Natural killer cell (primary cell): ENCODE measurements around the gene KCNMB2. TPM values are rescaled to one million over a fixed set of nuclear protein-coding genes. Genes with fewer than 3 reads are reported as not detected.

Source experiments
- ATAC-seq, 3 donors: fragments of 150-1000 bp in 2 of 3; fragments of 200-7000 bp in 1 of 3; cut with Tn5 transposase; 1 replicate in 1 of 3; 2 replicates in 2 of 3; pipeline ENCODE4 v1.10.0; 2021; ENCODE audit warnings: mild to moderate bottlenecking in 2 of 3, moderate library complexity in 2 of 3
- DNase-seq, 2 donors: peaks; one replicate each; pipeline versions ENCODE4 v3.0.0 to v3.0.0-alpha.2; 2013 to 2021; ENCODE audit warnings: mixed read lengths in 1 of 2
- H3K27ac ChIP-seq: one replicate; pipeline ENCODE4 v1.5.1; 2013; ENCODE audit warnings: mild to moderate bottlenecking, low read length
- H3K27me3 ChIP-seq: one replicate; pipeline ENCODE4 v1.6.1; 2013; ENCODE audit warnings: low read length; ENCODE audit not compliant: control insufficient read depth, insufficient read depth
- H3K36me3 ChIP-seq: one replicate; pipeline ENCODE4 v1.6.1; 2013; ENCODE audit warnings: low read length; ENCODE audit not compliant: control insufficient read depth, insufficient read depth
- H3K4me1 ChIP-seq: one replicate; pipeline ENCODE4 v1.6.1; 2013; ENCODE audit warnings: low read length; ENCODE audit not compliant: control insufficient read depth, insufficient read depth
- H3K4me3 ChIP-seq: one replicate; pipeline ENCODE4 v1.5.1; 2013; ENCODE audit warnings: low read length
- H3K9me3 ChIP-seq: one replicate; pipeline ENCODE4 v1.6.1; 2013; ENCODE audit warnings: low read length; ENCODE audit not compliant: control insufficient read depth, insufficient read depth
- H3K27ac Mint-ChIP-seq, 2 donors: one replicate each; pipeline ENCODE4 v1.8.0; 2022; ENCODE audit warnings: mild to moderate bottlenecking in 2 of 2, mixed read lengths in 2 of 2, moderate library complexity in 1 of 2
- H3K27me3 Mint-ChIP-seq, 2 donors: one replicate each; pipeline ENCODE4 v1.8.0; 2022; ENCODE audit warnings: low read depth in 2 of 2, mixed read lengths in 2 of 2
- H3K36me3 Mint-ChIP-seq: one replicate; pipeline ENCODE4 v1.8.0; 2022; ENCODE audit warnings: mixed read lengths
- H3K4me1 Mint-ChIP-seq, 2 donors: one replicate each; pipeline ENCODE4 v1.8.0; 2022; ENCODE audit warnings: mixed read lengths in 2 of 2
- H3K4me3 Mint-ChIP-seq: one replicate; pipeline ENCODE4 v1.8.0; 2022; ENCODE audit warnings: mild to moderate bottlenecking, moderate library complexity, mixed read lengths
- H3K9me3 Mint-ChIP-seq, 2 donors: one replicate each; pipeline ENCODE4 v1.8.0; 2022; ENCODE audit warnings: mixed read lengths in 2 of 2
- CTCF ChIP-seq: fragments of 200-600 bp; IDR thresholded peaks from one replicate; pipeline ENCODE4 v1.8.0; 2022; ENCODE audit warnings: antibody characterized with exemption
- WGBS: methylation state at CpG from one replicate; pipeline ENCODE4 v1.1.7; 2013; ENCODE audit warnings: missing lambda C conversion rate; ENCODE audit not compliant: insufficient coverage; 5-methylcytosine and 5-hydroxymethylcytosine counted together
- intact Hi-C: fragments of 100-400 bp; cut with micrococcal nuclease; formaldehyde crosslinking; loops from one replicate; pipeline ENCODE4 v1.14.2; 2022
- total RNA-seq, 4 donors: library from RNA; stranded (reverse); fragments of 120-200 nt in 1 of 4; gene quantifications; one replicate each; pipeline versions ENCODE4 v1.2.3 to v1.2.4, GENCODE V29; 2013 to 2022

KCNMB2 gene
- total RNA-seq, 3 donors from 2014 or later (not counting 1 experiment from before 2014, with no cell fraction given), result not detected

- WGBS, result 98% methylated on average over 5 of the region's 5 CpGs
- Mint-ChIP-seq H3K27ac (no peak overlapping the region), H3K4me3 (no peak overlapping the region), H3K27me3 (no peaks in the 10 kb centered on the region), H3K9me3 (peaks cover 4 to 7% of the 10 kb centered on the region in 2 donors), H3K36me3 (no peaks in the 10 kb centered on the region), H3K4me1 (no peaks in the 10 kb centered on the region)
- Histone ChIP-seq H3K36me3 (no peaks in the 10 kb centered on the region), H3K4me1 (no peaks in the 10 kb centered on the region), H3K9me3 (no peaks in the 10 kb centered on the region), H3K27me3 (no peaks in the 10 kb centered on the region), H3K4me3 (no peak overlapping the region), H3K27ac (no peak overlapping the region)
- intact Hi-C loops, result no loop called here
- TF ChIP-seq CTCF, result no peak
- ATAC-seq (no peak), DNase-seq (no peak)
Measured at GRCh38 chr3:178712247-178712646, 176.0 kb downstream of the KCNMB2 start.

DNA sequence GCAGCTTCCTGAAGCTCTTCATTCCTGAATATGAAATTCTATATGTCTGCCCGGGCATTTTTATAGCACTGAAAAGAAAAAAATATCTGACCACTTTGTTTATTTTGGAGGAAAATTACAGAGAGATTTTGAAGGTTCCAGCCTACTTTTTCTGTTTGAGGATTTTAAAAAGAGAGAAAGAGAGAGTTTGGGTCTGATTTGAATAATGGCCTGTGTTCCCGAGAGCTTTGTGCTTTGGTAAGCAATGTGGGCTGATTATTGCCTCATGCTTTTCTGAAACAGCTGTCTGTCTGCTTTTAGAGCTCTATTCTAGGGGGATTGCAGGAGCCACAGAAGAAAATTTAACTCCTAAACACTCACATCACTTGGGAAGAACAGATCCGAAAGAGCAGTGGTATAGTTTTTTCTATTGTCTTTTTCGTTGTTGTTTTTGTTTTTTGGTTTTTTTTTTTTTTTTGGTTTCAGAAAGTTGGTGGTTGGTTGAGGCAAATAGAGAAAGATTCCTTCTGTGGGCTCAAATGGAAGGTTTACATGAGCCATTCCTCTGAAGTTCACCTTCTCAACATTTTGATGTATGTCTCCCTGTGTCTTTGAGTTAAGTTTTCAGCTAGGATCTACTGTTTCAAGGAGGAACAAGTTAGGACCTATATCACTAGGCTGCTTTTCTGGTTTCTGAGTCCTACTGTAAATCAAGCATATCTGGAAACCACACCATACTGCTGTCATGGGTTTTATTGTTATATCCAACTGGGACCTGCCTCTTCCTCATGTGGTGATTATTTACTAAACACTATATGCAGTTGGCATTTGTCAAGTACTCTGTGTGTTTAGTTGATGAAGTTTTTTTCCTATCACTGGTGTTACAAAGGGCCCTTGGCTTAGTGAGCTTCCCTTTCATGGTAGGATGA lies 178.9 kb downstream of the KCNMB2 start:
- Mint-ChIP-seq H3K4me3 (no peak overlapping the region), H3K27me3 (no peaks in the 10 kb centered on the region), H3K4me1 (no peaks in the 10 kb centered on the region), H3K36me3 (no peaks in the 10 kb centered on the region), H3K27ac (no peak overlapping the region), H3K9me3 (peaks cover 4 to 7% of the 10 kb centered on the region in 2 donors)
- Histone ChIP-seq H3K27me3 (no peaks in the 10 kb centered on the region), H3K36me3 (no peaks in the 10 kb centered on the region), H3K27ac (no peak overlapping the region), H3K4me1 (no peaks in the 10 kb centered on the region), H3K4me3 (no peak overlapping the region), H3K9me3 (no peaks in the 10 kb centered on the region)
- no peak for DNase-seq
- TF ChIP-seq CTCF, result no peak
- intact Hi-C loops, result no loop called here
- ATAC-seq, result no peak
- 92% methylated on average over 4 of the region's 4 CpGs for WGBS

GRCh38 chr3:178718995-178719635 lies 182.9 kb downstream of the KCNMB2 start:
- TF ChIP-seq CTCF, result no peak
- Histone ChIP-seq H3K27ac (no peak overlapping the region), H3K4me3 (no peak overlapping the region), H3K9me3 (no peaks in the 10 kb centered on the region), H3K27me3 (no peaks in the 10 kb centered on the region), H3K36me3 (no peaks in the 10 kb centered on the region), H3K4me1 (no peaks in the 10 kb centered on the region)
- H3K4me1 Mint-ChIP-seq, result no peaks in the 10 kb centered on the region
- no peaks in the 10 kb centered on the region for H3K36me3 Mint-ChIP-seq
- ATAC-seq (no peak), DNase-seq (no peak)
- H3K27ac Mint-ChIP-seq, result no peak overlapping the region
- no peak overlapping the region for H3K4me3 Mint-ChIP-seq
- H3K9me3 Mint-ChIP-seq, result peaks cover 5 to 10% of the 10 kb centered on the region in 2 donors
- intact Hi-C loops, result no loop called here
- 69% methylated on average over 1 of the region's 1 CpG for WGBS
- no peaks in the 10 kb centered on the region for H3K27me3 Mint-ChIP-seq
